ENCODE results near the gene RBMS1. TPM values are rescaled to one million over a fixed set of nuclear protein-coding genes. Genes with fewer than 3 reads are reported as not detected.

RBMS1 gene
- total RNA-seq, 1 experiment from 2014 or later = 77.5 TPM

DNA sequence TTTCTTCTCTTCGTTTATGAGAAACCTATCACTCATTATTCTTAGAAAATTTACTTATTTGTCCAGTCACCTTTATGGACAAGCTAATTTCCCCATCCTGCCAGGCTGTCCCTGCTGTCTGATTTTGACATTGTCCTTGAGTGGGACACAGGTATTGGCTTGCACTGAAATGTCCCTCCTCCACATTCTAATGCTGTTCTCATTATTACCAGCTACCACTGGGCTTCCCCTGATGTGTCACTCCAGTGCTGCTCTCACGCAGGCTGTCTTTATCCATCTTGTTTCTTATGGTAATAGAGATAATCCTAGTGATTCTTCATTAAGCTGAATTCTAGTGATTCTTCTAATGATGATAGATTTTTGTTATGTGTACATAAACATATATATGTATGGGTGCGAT is 48.1 kb upstream of the RBMS1 start:
- Histone ChIP-seq H4K91ac (ENCODE audit: insufficient read length, low read depth, low read length) (no peak overlapping the region), H3T11ph (ENCODE audit: low read length) (no peak overlapping the region), H2AFZ (ENCODE audit: low read length) (no peak overlapping the region), H2BK20ac (ENCODE audit: low read depth, low read length, poor library complexity, severe bottlenecking) (no peak overlapping the region), H2BK5ac (ENCODE audit: insufficient read length, low read length) (no peak overlapping the region), H4K8ac (replicated peaks; ENCODE audit: insufficient read length, low read depth, low read length) (no peak overlapping the region), H2BK15ac (ENCODE audit: low read depth, low read length) (no peak overlapping the region), H3K56ac (ENCODE audit: insufficient read length, low read depth, low read length) (no peak overlapping the region), H3K18ac (ENCODE audit: insufficient read length, low read depth, low read length) (no peak overlapping the region), H2BK120ac (ENCODE audit: low read depth, low read length, poor library complexity, severe bottlenecking) (no peak overlapping the region), H3K9ac (ENCODE audit: extremely low read depth, insufficient read length, low read length) (no peak overlapping the region), H3K4me2 (ENCODE audit: insufficient read depth, insufficient read length, low read length) (no peak overlapping the region), H3K27me3 (ENCODE audit: insufficient read depth, low read length) (no peaks in the 10 kb centered on the region), H3K9me3 (ENCODE audit: control insufficient read depth, low read depth, low read length) (no peaks in the 10 kb centered on the region), H3K4me1 (ENCODE audit: insufficient read depth, low read length) (no peaks in the 10 kb centered on the region), H2AK5ac (ENCODE audit: insufficient read length, low read length) (no peak overlapping the region), H2BK12ac (ENCODE audit: insufficient read length, low read depth, low read length) (no peak overlapping the region), H3K14ac (ENCODE audit: insufficient read depth, low read length) (no peak overlapping the region), H3K23ac (ENCODE audit: insufficient read length, low read depth, low read length) (no peak overlapping the region), H3K27ac (ENCODE audit: insufficient read length, low read depth, low read length) (no peak overlapping the region), H3K79me2 (ENCODE audit: insufficient read depth, low read length) (no peaks in the 10 kb centered on the region), H3K23me2 (ENCODE audit: insufficient read length, low read depth, low read length, poor library complexity, severe bottlenecking) (no peaks in the 10 kb centered on the region), H3K79me1 (ENCODE audit: insufficient read depth, low read depth, low read length, poor library complexity, severe bottlenecking) (no peaks in the 10 kb centered on the region), H4K20me1 (ENCODE audit: control insufficient read depth, insufficient read depth, insufficient read length) (no peaks in the 10 kb centered on the region), H3K4ac (ENCODE audit: low read depth, low read length) (no peak overlapping the region), H4K5ac (ENCODE audit: insufficient read length, low read depth, low read length) (no peak overlapping the region)
- Mint-ChIP-seq H3K27me3 (ENCODE audit: low read depth) (no peaks in the 10 kb centered on the region), H3K4me3 (no peak overlapping the region), H3K4me1 (peaks cover 10 to 13% of the 10 kb centered on the region in 2 experiments), H3K27ac (peak overlapping the region in 2 of 3 experiments; percentile 21 to 57; a peak in 2 of 7 replicates), H3K9me3 (no peaks in the 10 kb centered on the region), H3K36me3 (ENCODE audit: insufficient read depth in 1 of 3, low read depth in 3 of 3) (no peaks in the 10 kb centered on the region)
- WGBS (ENCODE audit: extremely low coverage, insufficient read length, low lambda C conversion rate) = no CpG with 5 or more reads among the region's 3 CpGs
- TF ChIP-seq, protein P1, sequence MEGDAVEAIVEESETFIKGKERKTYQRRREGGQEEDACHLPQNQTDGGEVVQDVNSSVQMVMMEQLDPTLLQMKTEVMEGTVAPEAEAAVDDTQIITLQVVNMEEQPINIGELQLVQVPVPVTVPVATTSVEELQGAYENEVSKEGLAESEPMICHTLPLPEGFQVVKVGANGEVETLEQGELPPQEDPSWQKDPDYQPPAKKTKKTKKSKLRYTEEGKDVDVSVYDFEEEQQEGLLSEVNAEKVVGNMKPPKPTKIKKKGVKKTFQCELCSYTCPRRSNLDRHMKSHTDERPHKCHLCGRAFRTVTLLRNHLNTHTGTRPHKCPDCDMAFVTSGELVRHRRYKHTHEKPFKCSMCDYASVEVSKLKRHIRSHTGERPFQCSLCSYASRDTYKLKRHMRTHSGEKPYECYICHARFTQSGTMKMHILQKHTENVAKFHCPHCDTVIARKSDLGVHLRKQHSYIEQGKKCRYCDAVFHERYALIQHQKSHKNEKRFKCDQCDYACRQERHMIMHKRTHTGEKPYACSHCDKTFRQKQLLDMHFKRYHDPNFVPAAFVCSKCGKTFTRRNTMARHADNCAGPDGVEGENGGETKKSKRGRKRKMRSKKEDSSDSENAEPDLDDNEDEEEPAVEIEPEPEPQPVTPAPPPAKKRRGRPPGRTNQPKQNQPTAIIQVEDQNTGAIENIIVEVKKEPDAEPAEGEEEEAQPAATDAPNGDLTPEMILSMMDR (conservative IDR thresholded peaks at IDR 0.05) = no peak
- DNase-seq = no peak

Data from H9 (cell line).